Caki2 (cell line): ENCODE results near the gene ADAMTS13. TPM values are rescaled to one million over a fixed set of nuclear protein-coding genes. Genes with fewer than 3 reads are reported as not detected.

Experiments used
- DNase-seq: peaks from one replicate; pipeline ENCODE4 v3.0.0-alpha.2; 2015; ENCODE audit warnings: low read depth
- in situ Hi-C: cut with HindIII; loops from 2 replicates; pipeline ENCODE4 v1.10.0; 2016; ENCODE audit warnings: low sequenced_read_pairs, low pct_unique_long_range_greater_than_20kb, mixed read lengths
- total RNA-seq: library from RNA; depleted of rRNA; stranded (reverse); fragments of >200 nt; shearing (Covaris generic); gene quantifications from 2 replicates; pipeline ENCODE4 v1.2.3, GENCODE V29; 2014; ENCODE audit warnings: low replicate concordance

Gene ADAMTS13
- total RNA-seq, 1 experiment from 2014 or later: 3.0 TPM

DNA sequence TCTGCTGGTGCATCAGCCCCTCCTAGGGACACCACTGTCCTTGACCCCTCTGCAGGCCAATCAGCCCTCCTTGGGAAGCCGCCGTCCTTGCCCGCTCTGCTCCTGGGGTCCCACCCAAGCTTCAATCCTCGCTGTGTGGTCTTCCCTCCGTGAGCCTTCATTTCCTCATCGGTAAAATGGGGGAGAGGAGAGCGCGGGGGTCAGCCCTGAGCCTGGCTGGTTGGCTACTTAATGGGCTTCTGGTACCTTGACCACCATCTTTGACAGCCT is 69.4 kb downstream of the ADAMTS13 start:
- in situ Hi-C loops: no loop called here
- no peak for DNase-seq

GRCh38 chr9:133492061-133493021 is 70.2 kb downstream of the ADAMTS13 start:
- in situ Hi-C loops: no loop called here

GRCh38 chr9:133493428-133493827 is 71.3 kb downstream of the ADAMTS13 start:
- in situ Hi-C loops: no loop called here
- DNase-seq: no peak

More at GRCh38 chr9:133492061-133493021, 70.2 kb downstream of the ADAMTS13 start:
- DNase-seq: peak; percentile 16

DNA sequence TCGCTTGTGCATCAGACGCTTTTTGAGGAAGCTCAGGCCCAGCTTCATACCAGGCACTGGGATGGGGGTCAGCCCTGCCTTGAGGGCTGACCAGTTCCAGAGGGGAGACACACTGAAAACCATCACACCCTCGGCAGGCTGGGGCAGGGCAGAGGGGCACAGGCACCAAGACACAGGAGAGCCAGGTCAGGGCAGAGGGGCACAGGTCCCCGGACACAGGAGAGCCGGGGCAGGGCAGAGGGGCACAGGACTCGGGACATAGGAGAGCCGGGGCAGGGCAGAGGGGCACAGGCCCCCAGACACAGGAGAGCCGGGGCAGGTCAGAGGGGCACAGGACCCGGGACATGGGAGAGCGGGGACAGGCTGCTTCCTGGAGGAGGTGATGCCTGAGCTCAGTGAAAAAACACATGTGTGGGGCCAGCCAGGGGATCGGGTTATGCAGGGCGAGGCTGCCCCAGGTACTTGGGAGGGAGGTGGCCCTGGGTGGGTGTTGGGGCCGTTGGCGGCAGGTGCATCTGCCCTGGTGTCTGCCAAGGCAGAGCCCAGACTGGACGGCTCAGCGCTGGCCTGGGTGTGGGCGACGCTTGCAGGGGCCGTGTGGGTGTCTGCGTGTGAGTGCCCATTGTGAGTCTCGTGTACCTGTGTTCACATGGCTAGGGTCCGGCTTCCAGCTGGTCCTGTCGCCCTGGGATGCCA is 71.8 kb downstream of the ADAMTS13 start:
- no peak for DNase-seq
- in situ Hi-C loops: no loop called here

DNA sequence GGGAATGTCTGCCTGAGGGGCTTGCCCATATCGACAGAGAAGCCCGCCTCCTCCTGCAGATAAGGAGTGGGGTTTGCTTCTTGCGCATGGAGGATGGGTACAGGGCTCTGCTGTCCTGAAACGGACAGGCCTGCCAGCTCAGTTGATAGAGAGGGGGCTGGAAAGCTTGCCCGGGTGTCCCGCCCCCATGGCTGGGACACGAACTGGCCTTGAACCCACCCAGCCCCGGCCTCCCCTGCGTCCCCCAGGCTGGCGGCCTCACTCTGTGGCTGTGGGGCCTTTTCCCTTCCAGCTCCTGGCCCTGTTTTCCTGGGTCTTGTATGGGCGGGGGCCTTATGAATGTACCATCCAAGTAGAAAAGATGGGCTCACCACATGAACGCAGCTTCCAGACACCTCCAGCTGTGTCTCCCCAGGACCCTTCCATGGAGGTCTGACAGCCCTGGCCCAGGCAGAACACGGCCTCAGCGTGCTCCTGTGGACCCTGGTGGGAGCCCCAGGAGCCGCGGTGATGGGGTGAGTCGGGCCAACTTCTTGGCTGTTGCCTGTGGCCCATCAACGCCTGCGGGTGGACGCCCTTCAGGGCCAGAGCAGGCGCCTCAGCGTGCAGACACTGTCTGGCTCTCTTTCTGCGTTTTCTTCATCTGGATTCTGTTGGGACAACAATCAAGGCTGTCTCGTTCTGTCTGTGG is 72.6 kb downstream of the ADAMTS13 start:
- in situ Hi-C loops: no loop called here
- DNase-seq: no peak

- in situ Hi-C loops: no loop called here
- no peak for DNase-seq
These were observed 73.4 kb downstream of the ADAMTS13 start for GRCh38 chr9:133495327-133496293.

GRCh38 chr9:133496861-133497842 is 75.0 kb downstream of the ADAMTS13 start:
- in situ Hi-C loops: no loop called here
- DNase-seq: no peak

- in situ Hi-C loops: no loop called here
- DNase-seq: no peak
These were observed 77.1 kb downstream of the ADAMTS13 start for GRCh38 chr9:133499132-133499891.

DNA sequence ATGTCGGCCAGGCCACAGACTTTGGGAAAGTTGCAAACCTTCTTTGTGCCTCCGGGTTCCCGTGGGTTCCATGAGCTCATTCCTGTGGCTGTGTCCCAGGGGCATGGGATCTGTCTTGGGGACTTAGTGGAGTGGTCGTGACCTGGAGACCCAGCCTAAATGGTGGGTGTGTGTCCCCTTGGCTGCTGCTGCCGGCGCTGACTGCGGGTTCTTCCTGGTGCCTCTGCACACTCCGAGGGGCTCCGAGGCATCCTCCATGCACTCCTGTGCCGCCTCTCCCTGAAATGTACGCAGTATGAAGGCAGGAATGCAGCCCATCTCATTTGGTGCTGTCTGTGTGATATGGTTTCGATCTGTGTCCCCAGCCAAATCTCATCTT is 77.7 kb downstream of the ADAMTS13 start:
- in situ Hi-C loops: no loop called here
- DNase-seq: no peak

GRCh38 chr9:133502112-133502511 is 79.9 kb downstream of the ADAMTS13 start:
- in situ Hi-C loops: no loop called here
- no peak for DNase-seq

DNA sequence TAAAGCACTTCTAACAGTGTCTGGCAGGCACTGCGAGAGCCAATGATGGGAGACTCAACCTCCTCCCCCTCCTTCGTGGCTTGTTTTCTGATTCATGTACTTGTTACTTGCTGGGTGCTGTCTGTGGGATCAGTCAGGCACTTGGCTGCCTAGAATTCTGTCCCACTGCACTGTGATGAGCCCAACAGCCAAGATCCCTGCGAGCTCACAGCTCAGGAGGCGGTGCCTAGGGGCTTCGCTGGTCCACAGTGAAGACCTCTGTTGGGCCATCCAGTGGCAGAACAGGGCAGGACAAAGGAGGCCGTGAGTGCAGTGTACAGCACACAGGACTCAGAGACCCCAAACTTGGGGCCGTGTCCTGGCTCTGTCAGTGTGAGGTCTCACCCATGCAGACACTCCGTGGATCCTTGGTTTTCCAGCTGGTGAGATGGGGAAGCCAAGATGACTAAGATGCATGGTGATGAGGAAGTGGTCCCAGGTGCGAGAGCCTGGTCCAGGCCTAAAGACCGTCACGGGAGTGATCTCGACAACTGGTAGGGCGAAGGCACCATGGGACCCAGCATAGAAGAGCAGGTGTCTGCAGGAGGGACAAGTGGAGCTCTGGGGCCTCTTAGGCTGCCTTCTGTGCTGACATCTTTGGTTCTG is 83.1 kb downstream of the ADAMTS13 start:
- in situ Hi-C loops: no loop called here
- no peak for DNase-seq

DNA sequence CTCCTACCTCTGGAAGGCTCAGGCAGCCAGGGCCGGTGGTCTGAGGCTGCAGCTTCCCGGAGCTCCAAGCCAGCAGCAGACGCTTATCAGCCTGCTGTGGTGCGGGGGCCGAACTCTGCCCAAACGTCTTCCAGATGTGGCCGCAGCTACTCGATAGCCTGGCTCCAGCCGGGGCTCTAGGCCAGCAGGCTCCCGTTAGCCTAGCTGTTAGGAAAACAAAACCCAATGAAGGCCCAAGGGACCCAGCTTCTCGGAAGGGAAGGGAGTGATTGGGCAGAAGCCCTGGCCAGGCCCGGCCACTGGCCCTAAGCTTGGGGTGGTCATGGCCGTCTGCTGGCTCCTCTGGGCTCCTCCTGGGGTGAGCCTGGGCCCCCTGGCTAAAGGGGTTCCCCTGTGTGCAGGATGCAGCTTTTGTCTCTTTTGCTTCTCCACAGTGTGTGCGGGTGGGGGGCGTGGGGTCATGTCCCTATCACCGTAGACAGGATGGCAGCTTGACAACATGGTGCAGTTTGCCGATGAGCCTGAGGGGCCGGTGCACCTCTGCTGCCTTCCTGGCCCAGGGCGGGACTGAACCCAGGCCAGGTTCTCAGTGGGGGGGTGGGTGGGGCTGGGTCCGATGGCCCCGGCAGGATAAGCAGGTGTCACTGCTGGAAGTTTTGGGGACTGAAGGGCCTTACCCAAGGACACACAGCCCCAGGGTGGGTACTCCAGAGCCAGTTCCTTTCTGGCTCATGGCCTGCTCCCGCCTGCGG is 83.9 kb downstream of the ADAMTS13 start:
- in situ Hi-C loops: no loop called here
- DNase-seq: no peak

GRCh38 chr9:133506653-133507038 is 84.5 kb downstream of the ADAMTS13 start:
- peak; percentile 70 for DNase-seq
- in situ Hi-C loops: no loop called here

GRCh38 chr9:133507246-133507965 is 85.2 kb downstream of the ADAMTS13 start:
- in situ Hi-C loops: no loop called here
- DNase-seq: no peak

- DNase-seq: no peak
- in situ Hi-C loops: no loop called here
These were observed 85.9 kb downstream of the ADAMTS13 start for GRCh38 chr9:133508046-133508445.
